Testis (tissue), 2 donors: ENCODE data around the gene BTBD6.

Experiments
- CTCF ChIP-seq, 3 experiments: fragments of 450-650 bp in 2 of 3; fragments of 200-600 bp in 1 of 3; sonication (generic) in 1 of 3; IDR thresholded peaks; one replicate each; pipeline ENCODE4 v1.5.1; 2016 to 2019; ENCODE audit warnings: antibody characterized with exemption in 3 of 3, mild to moderate bottlenecking in 2 of 3, moderate library complexity in 1 of 3
- POLR2A ChIP-seq: fragments of 450-650 bp; IDR thresholded peaks from one replicate; pipeline ENCODE4 v1.6.1; 2017; ENCODE audit warnings: antibody characterized with exemption, mild to moderate bottlenecking, moderate library complexity

- TF ChIP-seq POLR2A (no peak), CTCF (IDR thresholded peaks at IDR 0.05) (no peak)
Observed at GRCh38 chr14:105241641-105242040, 6.7 kb upstream of the BTBD6 start.
